NCI-H2029 treated with DMSO at 0.1 percent for 48 hours (cell line): Measurements from ENCODE around the gene LIPM.

Source experiments
- DNase-seq: peaks from one replicate; lab custom pipeline; 2025; lab: John Stamatoyannopoulos, UW

Gene LIPM

GRCh38 chr10:88838766-88839350 is 36.3 kb downstream of the LIPM start:
- no peak for DNase-seq

DNA sequence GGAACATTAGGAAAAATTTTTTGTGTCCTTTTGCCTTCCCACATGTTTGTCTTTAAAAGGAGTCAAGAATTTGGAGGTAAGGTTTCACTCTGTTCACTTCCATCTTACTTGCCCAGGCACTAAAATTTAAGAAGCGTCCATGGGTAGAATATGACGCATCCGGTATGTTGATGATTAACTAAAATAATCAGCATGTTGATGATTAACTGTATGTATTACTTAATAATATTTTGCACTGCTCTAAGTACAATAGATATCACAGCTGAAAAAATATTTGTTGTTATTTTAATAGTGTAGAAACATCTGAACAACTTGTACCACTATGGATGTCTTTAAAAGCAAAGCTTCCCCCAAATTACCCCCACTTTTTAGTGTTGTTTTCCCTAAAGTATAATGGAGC is 37.6 kb downstream of the LIPM start:
- DNase-seq, result no peak

- DNase-seq, result no peak
These were observed 38.4 kb downstream of the LIPM start for GRCh38 chr10:88840881-88841280.

- no peak for DNase-seq
These were observed 39.0 kb downstream of the LIPM start for GRCh38 chr10:88841316-88842111.

GRCh38 chr10:88843171-88843570 is 40.6 kb downstream of the LIPM start:
- DNase-seq, result no peak

- DNase-seq, result no peak
These were observed 46.0 kb downstream of the LIPM start for GRCh38 chr10:88848499-88848898.

DNA sequence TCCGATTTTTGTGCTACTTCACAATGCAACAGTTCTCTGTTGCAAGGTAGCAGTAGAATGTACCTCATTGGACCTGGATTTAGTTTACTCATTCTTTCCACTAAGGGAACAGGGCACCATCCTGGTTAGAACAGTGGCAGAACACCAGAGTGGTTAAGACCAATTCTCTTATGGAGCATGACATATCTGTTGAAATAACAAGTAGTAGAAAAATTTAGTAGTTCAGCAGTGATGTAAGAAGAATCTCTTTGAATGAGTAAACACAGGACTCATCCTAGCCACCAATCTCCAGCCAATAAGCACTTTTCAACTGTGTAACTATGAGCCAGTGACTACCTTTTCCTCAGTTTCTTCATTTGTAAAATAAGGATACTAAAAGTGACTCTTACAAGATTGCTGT is 46.7 kb downstream of the LIPM start:
- no peak for DNase-seq

DNA sequence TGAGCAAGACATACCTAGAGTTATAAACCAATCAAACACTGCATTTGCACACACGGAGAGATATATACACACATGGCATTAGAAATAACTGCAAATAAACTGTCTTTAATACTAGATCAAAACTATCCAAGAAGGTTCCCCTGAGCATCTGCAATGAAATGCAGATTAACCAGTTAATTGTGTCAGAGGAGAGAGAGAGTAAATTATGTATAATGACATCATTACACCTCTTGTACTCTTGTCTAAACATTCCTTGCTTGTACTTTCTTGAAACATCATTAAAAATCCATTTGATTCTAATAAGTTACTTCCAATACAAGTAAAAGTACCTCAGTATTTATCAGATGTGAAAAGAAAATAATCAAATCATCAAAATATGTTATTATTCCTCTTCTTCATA is 48.2 kb downstream of the LIPM start:
- DNase-seq, result no peak

GRCh38 chr10:88851706-88852105 is 49.2 kb downstream of the LIPM start, which contains the start of gene ANKRD22:
Gene ANKRD22 (minus strand): TSS chr10:88851844. CDS start chr10:88851607, 237 bp downstream.
- peak; percentile 4 for DNase-seq

- DNase-seq, result no peak
These were observed 49.8 kb downstream of the LIPM start for GRCh38 chr10:88852327-88852726.

DNA sequence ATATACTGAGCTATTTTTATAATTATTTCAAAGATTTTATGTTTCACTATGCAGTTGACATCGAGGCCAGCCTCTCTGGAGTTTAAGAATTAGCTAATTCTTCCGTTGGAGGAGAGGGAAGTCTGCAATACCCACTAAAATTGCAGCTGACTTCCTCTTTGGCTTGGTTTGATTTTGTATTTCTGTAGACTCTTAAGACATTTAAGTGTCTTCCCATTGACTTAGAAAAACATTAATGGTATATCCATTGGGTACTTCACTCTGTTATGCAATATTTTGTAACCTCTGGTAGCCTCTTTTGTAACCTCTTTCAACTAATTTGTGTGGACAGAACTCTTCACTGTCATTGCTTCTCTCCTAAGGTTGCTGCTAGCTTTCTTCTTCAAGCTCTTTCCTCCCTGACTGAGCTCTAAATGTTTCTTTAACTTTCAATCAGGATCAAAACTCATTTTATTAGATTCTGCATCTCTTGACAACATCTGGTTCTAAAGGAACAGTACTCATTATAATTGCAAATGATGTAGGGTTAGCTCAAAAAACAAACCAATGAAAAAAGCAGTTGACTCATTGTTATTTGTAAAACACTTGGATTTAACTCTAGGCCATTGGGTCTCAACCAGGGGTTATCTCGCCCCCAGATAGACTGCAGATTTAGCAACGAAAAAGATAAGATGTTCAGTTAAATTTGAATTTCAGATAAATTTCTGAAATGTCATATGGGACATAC is 50.8 kb downstream of the LIPM start:
- no peak for DNase-seq

DNA sequence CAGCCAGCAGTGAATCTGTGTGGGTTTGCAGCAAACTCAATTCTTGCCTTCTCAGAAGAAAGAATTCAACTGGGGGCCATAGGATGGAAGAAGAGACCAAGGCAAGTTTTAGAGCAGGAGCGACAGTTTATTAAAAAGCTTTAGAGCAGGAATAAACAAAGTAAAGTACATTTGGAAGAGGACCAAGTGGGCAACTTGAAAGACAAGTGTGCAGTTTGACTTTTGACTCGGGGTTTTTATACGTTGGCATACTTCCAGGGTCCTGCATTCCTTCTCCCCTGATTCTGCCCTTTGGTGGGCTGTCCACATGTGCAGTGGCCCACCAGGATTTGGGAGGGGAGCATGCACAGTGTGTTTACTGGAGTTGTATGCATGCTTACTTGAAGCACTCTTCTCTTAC is 52.2 kb downstream of the LIPM start:
- no peak for DNase-seq

GRCh38 chr10:88857831-88858230 is 55.3 kb downstream of the LIPM start:
- no peak for DNase-seq

DNA sequence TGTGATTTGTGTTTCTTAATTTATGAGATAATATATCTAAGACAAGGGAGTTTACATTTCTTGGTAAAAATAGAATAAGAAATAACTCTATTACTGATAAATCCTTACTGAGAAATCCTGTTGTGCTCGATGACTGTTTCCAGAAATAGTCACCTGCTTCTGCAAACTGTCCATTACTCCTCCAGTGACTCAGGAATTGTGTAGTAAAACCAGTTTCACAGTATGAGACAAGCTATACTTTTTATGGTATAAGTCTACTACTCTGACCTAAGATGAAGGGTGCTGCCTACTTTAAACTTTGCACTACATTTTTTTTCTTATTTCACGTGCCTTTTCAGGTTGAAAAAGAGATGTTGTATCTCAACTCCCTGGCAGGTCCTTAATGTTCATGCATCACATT is 56.0 kb downstream of the LIPM start:
- no peak for DNase-seq

DNA sequence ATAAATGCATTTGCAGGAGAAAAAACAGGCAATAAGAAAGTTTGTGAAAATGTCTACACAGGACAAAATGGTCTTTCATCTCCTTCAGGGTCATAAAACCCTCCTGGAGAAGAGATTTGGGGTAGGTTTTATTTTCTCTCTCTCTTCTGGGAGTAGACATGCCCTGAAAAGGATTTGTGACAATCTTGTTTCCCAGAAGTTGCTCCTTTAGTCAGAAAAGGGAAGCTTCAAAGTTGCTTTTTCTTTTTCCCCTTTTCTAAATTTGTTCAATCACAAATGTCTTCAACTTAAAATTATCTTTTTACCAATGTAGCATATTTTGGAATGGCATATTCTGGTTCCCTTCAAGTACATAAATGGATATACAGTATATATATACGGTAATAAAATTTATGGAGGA is 58.5 kb downstream of the LIPM start:
- DNase-seq, result no peak

- DNase-seq, result no peak
These were observed 62.8 kb downstream of the LIPM start for GRCh38 chr10:88865281-88865876.

GRCh38 chr10:88866454-88866853 is 63.9 kb downstream of the LIPM start:
- DNase-seq, result no peak

GRCh38 chr10:88870089-88870488 is 67.6 kb downstream of the LIPM start:
- no peak for DNase-seq
